Adrenal gland (tissue), 12 donors: ENCODE measurements around the gene PTPRS. TPM values are rescaled to one million over a fixed set of nuclear protein-coding genes. Genes with fewer than 3 reads are reported as not detected.

Experiments used
- DNase-seq, 7 donors: peaks; one replicate each; pipeline ENCODE4 v3.0.0-alpha.2; 2019 to 2020
- H3K27ac ChIP-seq, 5 donors: fragments of 200-600 bp; sonication (generic) in 4 of 5; 1 replicate in 3 of 5; 2 replicates in 2 of 5; pipeline versions ENCODE4 v1.5.1 to v1.8.0; 2016 to 2020; ENCODE audit warnings: mild to moderate bottlenecking in 1 of 5
- H3K27me3 ChIP-seq: fragments of 200-600 bp; 2 replicates; pipeline ENCODE4 v1.8.0; 2021
- H3K36me3 ChIP-seq, 2 donors: fragments of 200-600 bp; replicated peaks in 1 of 2; 1 replicate in 1 of 2; 2 replicates in 1 of 2; pipeline versions ENCODE4 v1.5.1 to v1.8.0; 2018 to 2022
- H3K4me1 ChIP-seq, 2 donors: fragments of 200-600 bp; replicated peaks in 1 of 2; 1 replicate in 1 of 2; 2 replicates in 1 of 2; pipeline versions ENCODE4 v1.5.1 to v1.8.0; 2018 to 2021
- H3K4me3 ChIP-seq, 4 donors: fragments of 200-600 bp; sonication (generic) in 3 of 4; one replicate each; pipeline ENCODE4 v1.5.1; 2016 to 2018
- H3K9me3 ChIP-seq, 3 donors: fragments of 200-600 bp; sonication (generic) in 1 of 3; replicated peaks in 1 of 3; 1 replicate in 2 of 3; 2 replicates in 1 of 3; pipeline versions ENCODE4 v1.5.1 to v1.8.0; 2016 to 2021
- CTCF ChIP-seq, 6 experiments: fragments of 450-650 bp in 4 of 6; fragments of 200-600 bp in 2 of 6; sonication (generic) in 1 of 6; IDR thresholded peaks; 1 replicate in 5 of 6; 2 replicates in 1 of 6; pipeline versions ENCODE4 v1.5.1 to v1.8.0; 2016 to 2021; ENCODE audit warnings: antibody characterized with exemption in 6 of 6, mild to moderate bottlenecking in 2 of 6, moderate library complexity in 1 of 6
- POLR2A ChIP-seq, 2 donors: fragments of 450-650 bp; IDR thresholded peaks; one replicate each; pipeline ENCODE4 v1.6.1; 2017; ENCODE audit warnings: antibody characterized with exemption in 2 of 2, mild to moderate bottlenecking in 2 of 2, moderate library complexity in 1 of 2
- WGBS, 4 donors: extraction: QIAGEN DNeasy Blood & Tissue Kit in 2 of 4; methylation state at CpG; one replicate each; pipeline versions ENCODE4 v1.1.5 to v1.1.7; 2013 to 2017; 5-methylcytosine and 5-hydroxymethylcytosine counted together
- intact Hi-C, 2 donors: fragments of 100-400 bp; cut with DNase I; formaldehyde crosslinking; loops; one replicate each; pipeline versions ENCODE4 v1.14.1 to v1.15.0; 2022 to 2023
- polyA plus RNA-seq, 3 donors: library from polyadenylated mRNA; stranded (reverse); fragments of 200-250 nt in 2 of 3; fragments of 350-450 nt in 1 of 3; fragmentation: Illumina TruSeq in 1 of 3; extraction: RNeasy Lipid Tissue Mini Kit (QIAGEN cat#74804) in 1 of 3; gene quantifications; one replicate each; pipeline ENCODE4 v1.2.3, GENCODE V29; 2013 to 2014
- total RNA-seq, 9 donors: library from RNA; depleted of rRNA in 4 of 9; stranded (reverse); fragments of >200 nt in 4 of 9; fragments of 120-200 nt in 1 of 9; fragmentation: NEBNext Ultra II Directional in 1 of 9; extraction: Animal tissue kit (Norgen Biotek cat#: 25700) in 1 of 9; gene quantifications; one replicate each; pipeline versions ENCODE4 v1.1.0 to v1.2.4, GENCODE V29; 2013 to 2023
- donor health status: healthy with polysubstance abuse.
- donor health status: Bipolar disorder and iron deficiency.
- donor health status: DM: yes; HTN: yes; CAD: no.
- donor health status: DM: no; HTN: no; CAD: no.
- donor health status: DM: no; HTN: no; CAD: no.
- donor health status: DM: yes; HTN: yes; CAD: no.

Gene PTPRS
- total and polyA plus RNA-seq, 12 donors = 8.8 to 376 (median 164) TPM

GRCh38 chr19:5302396-5302795, 38.2 kb downstream of the PTPRS start:
- H3K4me3 ChIP-seq = no peak overlapping the region
- intact Hi-C loops = no loop called here
- no peaks in the 10 kb centered on the region for H3K27me3 ChIP-seq
- H3K36me3 ChIP-seq = no peaks in the 10 kb centered on the region
- no peaks in the 10 kb centered on the region for H3K9me3 ChIP-seq
- no peaks in the 10 kb centered on the region for H3K4me1 ChIP-seq
- TF ChIP-seq CTCF (IDR thresholded peaks at IDR 0.05) = no peak
- TF ChIP-seq POLR2A (IDR thresholded peaks at IDR 0.05) = no peak
- no peak overlapping the region for H3K27ac ChIP-seq
- WGBS, 4 donors = 81 to 90% (median 89%) methylated on average over 9 of the region's 9 CpGs
- no peak for DNase-seq

GRCh38 chr19:5299137-5299536, 41.5 kb downstream of the PTPRS start:
- no peaks in the 10 kb centered on the region for H3K9me3 ChIP-seq
- DNase-seq = no peak
- H3K27ac ChIP-seq = no peak overlapping the region
- no peaks in the 10 kb centered on the region for H3K27me3 ChIP-seq
- intact Hi-C loops = no loop called here
- H3K4me1 ChIP-seq = peaks cover 0 to under 1% of the 10 kb centered on the region in 2 donors
- 90 to 100% (median 93%) methylated on average over 2 of the region's 2 CpGs for WGBS, 4 donors
- H3K36me3 ChIP-seq = no peaks in the 10 kb centered on the region
- H3K4me3 ChIP-seq = no peak overlapping the region
- TF ChIP-seq POLR2A (IDR thresholded peaks at IDR 0.05) (no peak), CTCF (IDR thresholded peaks at IDR 0.05) (no peak)

GRCh38 chr19:5298471-5298901, 42.1 kb downstream of the PTPRS start:
- Histone ChIP-seq H3K27ac (no peak overlapping the region), H3K9me3 (no peaks in the 10 kb centered on the region), H3K27me3 (no peaks in the 10 kb centered on the region), H3K4me1 (peaks cover 0 to 7% of the 10 kb centered on the region in 2 donors), H3K4me3 (no peak overlapping the region), H3K36me3 (no peaks in the 10 kb centered on the region)
- TF ChIP-seq CTCF (IDR thresholded peaks at IDR 0.05) (no peak), POLR2A (IDR thresholded peaks at IDR 0.05) (no peak)
- WGBS, 4 donors = 92 to 99% (median 93%) methylated on average over 12 to 13 of the region's 13 CpGs
- intact Hi-C loops = no loop called here
- DNase-seq = no peak

- WGBS, 4 donors = 88 to 91% (median 91%) methylated on average over 6 of the region's 6 CpGs
Observed at GRCh38 chr19:5297272-5297669, 43.3 kb downstream of the PTPRS start.

More at GRCh38 chr19:5297272-5297669, 43.3 kb downstream of the PTPRS start:
- Histone ChIP-seq H3K9me3 (no peaks in the 10 kb centered on the region), H3K27me3 (no peaks in the 10 kb centered on the region), H3K27ac (no peak overlapping the region), H3K36me3 (no peaks in the 10 kb centered on the region), H3K4me1 (peaks cover 2 to 12% of the 10 kb centered on the region in 2 donors), H3K4me3 (no peak overlapping the region)
- intact Hi-C loops = no loop called here
- TF ChIP-seq POLR2A (IDR thresholded peaks at IDR 0.05) (no peak), CTCF (IDR thresholded peaks at IDR 0.05) (no peak)
- DNase-seq = no peak
